IMR-90 (cell line): ENCODE measurements around the gene HSPA12A.

Source experiments
- BHLHE40 ChIP-seq: fragments of 150-350 bp; IDR thresholded peaks from 2 replicates; pipeline ENCODE4 v1.6.1; 2016; ENCODE audit warnings: mild to moderate bottlenecking, low read depth, low read length
- CEBPB ChIP-seq: IDR thresholded peaks from 2 replicates; pipeline ENCODE4 v1.6.1; 2012; ENCODE audit warnings: low read depth, low read length, improper control_type of control experiment
- CHD1 ChIP-seq: IDR thresholded peaks from 2 replicates; pipeline ENCODE4 v1.6.1; 2012; ENCODE audit warnings: low read depth, low read length, improper control_type of control experiment
- CTCF ChIP-seq: conservative IDR thresholded peaks from 2 replicates; pipeline ENCODE4 v1.5.1; 2012; ENCODE audit warnings: mild to moderate bottlenecking, low read depth, low read length, improper control_type of control experiment
- FOS ChIP-seq: fragments of 150-350 bp; IDR thresholded peaks from 2 replicates; pipeline ENCODE4 v1.6.1; 2016; ENCODE audit warnings: low read depth, low read length
- MAFK ChIP-seq: IDR thresholded peaks from 2 replicates; pipeline ENCODE4 v1.6.1; 2012; ENCODE audit warnings: low read depth, low read length, improper control_type of control experiment
- MXI1 ChIP-seq: IDR thresholded peaks from 2 replicates; pipeline ENCODE4 v1.6.1; 2012; ENCODE audit warnings: low read depth, mild to moderate bottlenecking, low read length, moderate library complexity, borderline replicate concordance
- POLR2A ChIP-seq: IDR thresholded peaks from 2 replicates; pipeline ENCODE4 v1.6.1; 2012; ENCODE audit warnings: mild to moderate bottlenecking, low read depth, low read length
- RAD21 ChIP-seq: IDR thresholded peaks from 2 replicates; pipeline ENCODE4 v1.6.1; 2012; ENCODE audit warnings: low read length, improper control_type of control experiment
- RCOR1 ChIP-seq: IDR thresholded peaks from 2 replicates; pipeline ENCODE4 v1.6.1; 2012; ENCODE audit warnings: mild to moderate bottlenecking, low read length, improper control_type of control experiment; ENCODE audit not compliant: insufficient replicate concordance
- RFX5 ChIP-seq: IDR thresholded peaks from 2 replicates; pipeline ENCODE4 v1.8.0; 2012; ENCODE audit warnings: low read depth, mild to moderate bottlenecking, low read length, moderate library complexity
- SMC3 ChIP-seq: fragments of 150-350 bp; IDR thresholded peaks from 2 replicates; pipeline ENCODE4 v1.6.1; 2016; ENCODE audit warnings: low read depth, mild to moderate bottlenecking, antibody characterized with exemption, low read length, moderate library complexity
- USF2 ChIP-seq: fragments of 150-350 bp; IDR thresholded peaks from 2 replicates; pipeline ENCODE4 v1.6.1; 2017; ENCODE audit warnings: mild to moderate bottlenecking, antibody characterized with exemption, low read length, low read depth

- TF ChIP-seq CTCF (no peak), POLR2A (no peak), MAFK (no peak), FOS (no peak), RCOR1 (no peak), CEBPB (no peak), SMC3 (no peak), MXI1 (no peak), USF2 (no peak), CHD1 (no peak), RFX5 (no peak), RAD21 (no peak), BHLHE40 (no peak)
Observed at GRCh38 chr10:116774728-116775151, 32.4 kb upstream of the HSPA12A start.
